Measurements from ENCODE around the gene COL1A1. TPM values are rescaled to one million over a fixed set of nuclear protein-coding genes. Genes with fewer than 3 reads are reported as not detected.
A peak's percentile ranks its signal among the peaks of the same experiment; 100 is the strongest.

COL1A1 gene
- total RNA-seq, 1 donor from 2014 or later, result 171 TPM

DNA sequence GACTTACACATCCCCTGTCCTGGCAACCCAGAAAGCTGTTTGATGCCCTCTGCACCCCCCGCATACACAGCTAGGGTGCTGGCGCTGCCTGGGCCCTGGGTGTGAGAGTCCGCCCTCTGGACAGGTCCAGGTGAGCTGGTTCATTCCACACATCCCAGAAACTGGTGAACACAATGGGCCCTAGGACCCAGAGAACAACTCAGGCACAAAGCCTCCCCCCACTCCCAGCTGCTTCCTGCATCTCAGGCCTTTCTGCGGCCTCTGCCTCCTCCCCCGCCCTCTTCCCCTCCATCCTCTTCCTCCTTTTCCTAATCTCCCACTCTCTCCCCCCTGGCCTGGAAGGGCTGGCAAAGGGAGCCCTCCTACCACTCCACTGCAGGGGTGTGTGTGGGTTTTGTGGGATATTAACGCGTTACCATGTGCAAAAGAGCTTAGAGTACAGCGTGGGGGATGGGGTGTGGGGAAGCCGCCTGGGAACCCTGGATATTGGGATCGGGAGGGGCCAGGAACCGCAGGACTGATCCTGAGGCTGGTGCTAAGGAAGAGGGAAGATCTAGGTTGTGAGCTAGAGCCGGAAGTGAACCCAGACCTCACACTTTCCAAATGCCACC, 49.4 kb downstream of the COL1A1 start:
- peak in 1 of 2 donors; percentile 95 for DNase-seq (ENCODE audit: extremely low spot score in 2 of 2)
- no peaks in the 10 kb centered on the region for H3K9me3 ChIP-seq
- no peak for TF ChIP-seq POLR2A (IDR thresholded peaks at IDR 0.05)
- TF ChIP-seq, protein P1, sequence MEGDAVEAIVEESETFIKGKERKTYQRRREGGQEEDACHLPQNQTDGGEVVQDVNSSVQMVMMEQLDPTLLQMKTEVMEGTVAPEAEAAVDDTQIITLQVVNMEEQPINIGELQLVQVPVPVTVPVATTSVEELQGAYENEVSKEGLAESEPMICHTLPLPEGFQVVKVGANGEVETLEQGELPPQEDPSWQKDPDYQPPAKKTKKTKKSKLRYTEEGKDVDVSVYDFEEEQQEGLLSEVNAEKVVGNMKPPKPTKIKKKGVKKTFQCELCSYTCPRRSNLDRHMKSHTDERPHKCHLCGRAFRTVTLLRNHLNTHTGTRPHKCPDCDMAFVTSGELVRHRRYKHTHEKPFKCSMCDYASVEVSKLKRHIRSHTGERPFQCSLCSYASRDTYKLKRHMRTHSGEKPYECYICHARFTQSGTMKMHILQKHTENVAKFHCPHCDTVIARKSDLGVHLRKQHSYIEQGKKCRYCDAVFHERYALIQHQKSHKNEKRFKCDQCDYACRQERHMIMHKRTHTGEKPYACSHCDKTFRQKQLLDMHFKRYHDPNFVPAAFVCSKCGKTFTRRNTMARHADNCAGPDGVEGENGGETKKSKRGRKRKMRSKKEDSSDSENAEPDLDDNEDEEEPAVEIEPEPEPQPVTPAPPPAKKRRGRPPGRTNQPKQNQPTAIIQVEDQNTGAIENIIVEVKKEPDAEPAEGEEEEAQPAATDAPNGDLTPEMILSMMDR (IDR thresholded peaks at IDR 0.05), result peak in 1 of 3 experiments; percentile 2
- peak; percentile 63 to 69 for TF ChIP-seq POLR2AphosphoS5 (IDR thresholded peaks at IDR 0.05; ENCODE audit: insufficient read depth in 1 of 2, low read depth in 1 of 2)
- peaks cover 52% of the 10 kb centered on the region for H3K4me1 ChIP-seq
- no peaks in the 10 kb centered on the region for H3K27me3 ChIP-seq
- H3K27ac ChIP-seq, result peak overlapping the region; percentile 81
- H3K4me3 ChIP-seq, result peak overlapping the region; percentile 70 to 87
- no peaks in the 10 kb centered on the region for H3K36me3 ChIP-seq
- intact Hi-C loops (cut with DNase I), result no loop called here

DNA sequence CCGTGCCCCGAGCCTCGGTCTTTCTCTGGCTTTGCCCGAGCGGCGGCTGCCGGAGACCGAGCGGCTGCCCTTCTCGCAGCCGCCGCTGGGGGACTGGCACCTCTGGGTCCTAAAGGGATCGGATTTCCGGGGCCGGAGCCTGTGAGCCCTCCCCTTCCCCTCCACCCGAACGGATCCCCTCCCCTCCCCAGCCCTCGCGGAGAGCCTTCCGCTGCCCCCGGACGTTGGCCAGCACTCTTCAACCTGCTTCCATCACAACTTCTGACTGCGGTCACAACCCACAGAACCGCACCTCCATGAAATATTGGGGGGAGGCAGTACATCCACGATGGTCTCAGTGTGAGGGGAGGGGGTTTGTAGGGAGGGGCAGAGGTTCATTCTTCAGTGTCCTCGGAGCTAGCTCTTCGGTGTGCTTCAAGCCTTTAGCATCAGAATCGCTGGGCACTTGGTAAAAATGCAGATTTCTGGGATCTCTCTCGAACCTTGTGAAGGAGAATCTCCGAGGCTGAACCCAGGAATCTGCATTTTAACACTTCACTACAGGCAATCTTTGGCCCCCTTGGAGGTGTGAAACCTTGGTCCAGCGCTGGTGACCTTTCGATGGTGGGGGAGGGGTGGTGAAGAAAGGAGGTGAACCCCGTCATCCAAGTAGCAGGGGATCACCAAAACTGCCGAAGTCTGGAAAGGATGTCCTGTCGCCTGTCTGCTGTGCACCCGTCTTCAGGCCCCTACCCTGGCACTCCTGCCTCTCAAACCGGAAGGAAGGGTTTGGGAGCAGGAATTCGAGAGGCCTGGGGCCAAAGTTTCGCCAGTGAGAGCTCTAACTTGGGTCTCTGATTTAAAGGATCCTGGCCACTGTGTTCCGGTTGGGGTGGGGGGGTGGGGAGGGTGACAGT, 50.1 kb downstream of the COL1A1 start:
- peaks cover 59% of the 10 kb centered on the region for H3K4me1 ChIP-seq

DNA sequence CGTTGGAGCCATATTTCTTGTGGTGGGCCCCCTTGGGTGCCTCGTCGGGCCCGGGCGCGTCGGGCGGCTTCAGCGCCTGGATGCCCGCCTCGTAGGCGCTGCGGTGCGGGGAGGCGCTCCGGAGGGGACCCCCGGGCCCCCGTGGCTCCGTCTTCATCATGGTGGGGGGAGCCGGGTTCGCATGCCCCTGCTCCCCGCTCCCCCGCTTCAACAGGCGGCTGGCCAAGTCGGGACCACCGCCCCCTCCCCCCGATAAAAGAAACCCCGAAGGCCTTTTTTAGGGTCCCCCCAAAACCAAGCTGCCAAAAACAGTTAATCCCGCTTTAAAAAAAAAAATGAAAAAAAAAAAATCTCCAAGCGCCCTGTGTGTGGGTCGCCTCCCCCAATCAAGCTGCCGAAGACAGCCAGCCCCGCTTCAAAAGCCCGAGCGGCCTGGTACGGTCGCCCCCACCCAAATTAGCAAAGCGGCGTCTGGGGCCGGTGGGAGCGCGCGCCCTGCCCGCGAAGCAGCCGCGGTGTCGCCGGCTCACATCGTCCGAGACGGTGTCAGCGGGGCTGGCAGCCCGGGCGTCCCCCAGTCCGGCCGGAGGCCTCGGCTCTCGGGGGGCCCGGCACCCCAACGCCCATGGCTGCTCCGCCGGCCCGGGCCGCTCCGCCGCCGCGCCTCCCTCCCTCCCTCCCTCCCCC, 50.9 kb downstream of the COL1A1 start, which contains the start of gene PPP1R9B:
Gene PPP1R9B (minus strand): TSS at position 324 of the 687 bp plus-strand sequence. CDS start 164 bp downstream, at position 160.
- intact Hi-C loops (cut with DNase I), result no loop called here

More for the DNA sequence above, 50.1 kb downstream of the COL1A1 start:
- TF ChIP-seq POLR2AphosphoS5 (IDR thresholded peaks at IDR 0.05; ENCODE audit: insufficient read depth in 1 of 2, low read depth in 1 of 2) (peak in 1 of 2 donors; percentile 79), POLR2A (IDR thresholded peaks at IDR 0.05) (peak in 1 of 2 donors; percentile 63)
- TF ChIP-seq, protein P1 (IDR thresholded peaks at IDR 0.05), result peak in 2 of 3 experiments; percentile 37 to 47
- no peaks in the 10 kb centered on the region for H3K9me3 ChIP-seq
- H3K36me3 ChIP-seq, result no peaks in the 10 kb centered on the region
- H3K27ac ChIP-seq, result peak overlapping the region; percentile 81
- no peak for DNase-seq (ENCODE audit: extremely low spot score in 2 of 2)
- intact Hi-C loops (cut with DNase I), result no loop called here
- H3K27me3 ChIP-seq, result no peaks in the 10 kb centered on the region
- H3K4me3 ChIP-seq, result peak overlapping the region; percentile 70 to 87

DNA sequence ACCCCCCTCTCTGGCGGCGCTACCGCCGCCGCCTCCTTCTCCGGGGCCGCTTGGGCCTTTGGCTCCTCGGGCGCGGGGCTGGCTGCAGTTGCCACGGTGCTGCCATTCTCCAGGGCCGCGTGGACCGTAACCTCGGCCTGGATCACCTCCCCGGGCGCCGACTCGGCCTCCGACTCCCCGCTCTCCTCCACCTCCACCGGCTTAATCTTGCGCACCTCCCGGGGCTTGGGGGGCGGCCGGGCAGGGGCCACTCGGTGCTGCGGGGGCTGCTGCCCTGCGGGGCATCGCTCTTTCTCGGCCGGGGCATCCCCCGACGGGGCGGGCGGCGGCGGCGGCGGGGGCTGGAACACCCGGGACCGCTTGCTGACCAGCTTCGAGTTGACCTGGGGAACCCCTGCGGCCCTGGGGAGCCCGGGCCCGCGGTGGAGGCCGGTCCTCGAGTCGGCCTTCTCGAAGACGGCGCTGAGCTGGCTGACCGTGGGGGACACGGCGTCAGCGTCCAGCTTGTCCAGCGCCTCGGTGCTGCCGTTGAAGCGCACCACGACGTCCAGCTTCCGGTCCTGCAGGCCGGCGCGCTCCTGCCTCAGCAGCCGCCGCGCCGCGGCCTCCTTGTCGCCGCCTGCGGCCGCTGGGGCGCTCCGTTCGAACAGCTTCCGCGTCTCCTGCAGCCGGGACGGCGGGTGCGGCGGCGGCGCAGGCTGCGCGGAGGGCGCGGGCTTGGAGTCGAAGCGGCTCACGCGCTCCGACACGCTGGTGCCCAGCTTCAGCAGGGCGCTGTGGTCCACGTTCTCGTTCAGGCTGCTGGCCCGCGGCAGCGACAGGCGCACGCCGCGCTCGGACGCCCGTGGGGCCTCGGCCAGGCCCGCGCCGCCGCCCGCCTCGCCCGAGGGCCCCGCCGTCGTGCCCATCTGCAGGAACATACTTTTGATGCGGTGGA, 51.7 kb downstream of the COL1A1 start:
- H3K4me3 ChIP-seq, result peak overlapping the region; percentile 70 to 87
- peak overlapping the region; percentile 81 for H3K27ac ChIP-seq
- intact Hi-C loops (cut with DNase I), result no loop called here
- peaks cover 0 to 6% of the 10 kb centered on the region in 2 donors for H3K36me3 ChIP-seq
- H3K4me1 ChIP-seq, result peaks cover 75% of the 10 kb centered on the region
- H3K27me3 ChIP-seq, result no peaks in the 10 kb centered on the region
- no peaks in the 10 kb centered on the region for H3K9me3 ChIP-seq
- DNase-seq (ENCODE audit: extremely low spot score in 2 of 2), result no peak
- no peak for TF ChIP-seq POLR2A (IDR thresholded peaks at IDR 0.05)
- TF ChIP-seq, protein P1 (IDR thresholded peaks at IDR 0.05), result no peak
- TF ChIP-seq POLR2AphosphoS5 (IDR thresholded peaks at IDR 0.05; ENCODE audit: insufficient read depth in 1 of 2, low read depth in 1 of 2), result no peak

More for the DNA sequence above, 50.9 kb downstream of the COL1A1 start, which contains the start of gene PPP1R9B:
- Histone ChIP-seq H3K4me3 (peak within 1 kb of the TSS; percentile 70 to 87), H3K27ac (peak within 1 kb of the TSS; percentile 81), H3K27me3 (no peaks in the 10 kb centered on the region), H3K36me3 (no peaks in the 10 kb centered on the region), H3K4me1 (peaks cover 67% of the 10 kb centered on the region), H3K9me3 (no peaks in the 10 kb centered on the region)
- TF ChIP-seq POLR2AphosphoS5 (IDR thresholded peaks at IDR 0.05; ENCODE audit: insufficient read depth in 1 of 2, low read depth in 1 of 2) (no peak), POLR2A (IDR thresholded peaks at IDR 0.05) (no peak)
- TF ChIP-seq, protein P1 (IDR thresholded peaks at IDR 0.05), result no peak
- no peak for DNase-seq (ENCODE audit: extremely low spot score in 2 of 2)
